GM13976 (cell line): ENCODE data around the gene CCT2.

Experiments
- DNase-seq: peaks from one replicate; pipeline ENCODE4 v3.0.0; 2012; ENCODE audit warnings: low spot score
- in situ Hi-C: fragments of 300-500 bp; cut with MboI; formaldehyde crosslinking; loops from one replicate; pipeline ENCODE4 v1.12.0; 2022; ENCODE audit warnings: low sequenced_read_pairs, mixed read lengths, inconsistent platforms; ENCODE audit not compliant: unreplicated experiment
- TF ChIP-seq, protein P1 (sequence below): IDR thresholded peaks from 2 replicates; pipeline ENCODE4 v1.5.1; 2012; ENCODE audit warnings: borderline replicate concordance, mild to moderate bottlenecking; ENCODE audit not compliant: insufficient read depth; ENCODE audit errors: extremely low read depth, missing control alignments, control extremely low read depth

The CCT2 gene

GRCh38 chr12:69569236-69569635 lies 16.0 kb upstream of the CCT2 start:
- in situ Hi-C loops = loop anchor here (25.0 kb wide), 1 partner anchor 182 kb away; no protein-coding TSS in a partner anchor
- TF ChIP-seq, protein P1, sequence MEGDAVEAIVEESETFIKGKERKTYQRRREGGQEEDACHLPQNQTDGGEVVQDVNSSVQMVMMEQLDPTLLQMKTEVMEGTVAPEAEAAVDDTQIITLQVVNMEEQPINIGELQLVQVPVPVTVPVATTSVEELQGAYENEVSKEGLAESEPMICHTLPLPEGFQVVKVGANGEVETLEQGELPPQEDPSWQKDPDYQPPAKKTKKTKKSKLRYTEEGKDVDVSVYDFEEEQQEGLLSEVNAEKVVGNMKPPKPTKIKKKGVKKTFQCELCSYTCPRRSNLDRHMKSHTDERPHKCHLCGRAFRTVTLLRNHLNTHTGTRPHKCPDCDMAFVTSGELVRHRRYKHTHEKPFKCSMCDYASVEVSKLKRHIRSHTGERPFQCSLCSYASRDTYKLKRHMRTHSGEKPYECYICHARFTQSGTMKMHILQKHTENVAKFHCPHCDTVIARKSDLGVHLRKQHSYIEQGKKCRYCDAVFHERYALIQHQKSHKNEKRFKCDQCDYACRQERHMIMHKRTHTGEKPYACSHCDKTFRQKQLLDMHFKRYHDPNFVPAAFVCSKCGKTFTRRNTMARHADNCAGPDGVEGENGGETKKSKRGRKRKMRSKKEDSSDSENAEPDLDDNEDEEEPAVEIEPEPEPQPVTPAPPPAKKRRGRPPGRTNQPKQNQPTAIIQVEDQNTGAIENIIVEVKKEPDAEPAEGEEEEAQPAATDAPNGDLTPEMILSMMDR = no peak

DNA sequence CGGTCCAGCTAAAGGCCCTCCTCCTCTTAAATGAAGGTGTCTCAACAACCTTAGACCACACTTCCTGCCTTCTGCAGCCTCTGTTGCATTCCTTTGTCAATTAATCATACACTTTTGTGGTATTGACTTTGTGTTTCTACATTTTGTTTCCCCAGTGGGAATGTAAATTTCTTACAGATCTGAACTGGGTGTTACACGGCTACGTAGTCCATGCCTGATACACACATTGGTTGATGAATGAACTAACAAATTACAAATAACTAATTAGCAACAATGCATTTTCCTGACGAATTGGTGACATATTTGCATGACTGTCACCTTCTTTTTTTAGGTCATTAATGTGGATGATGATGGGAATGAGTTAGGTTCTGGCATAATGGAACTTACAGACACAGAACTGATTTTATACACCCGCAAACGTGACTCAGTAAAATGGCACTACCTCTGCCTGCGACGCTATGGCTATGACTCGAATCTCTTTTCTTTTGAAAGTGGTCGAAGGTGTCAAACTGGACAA lies 15.2 kb upstream of the CCT2 start:
- DNase-seq = no peak
- in situ Hi-C loops = loop anchor here (25.0 kb wide), 1 partner anchor 183 kb away; no protein-coding TSS in a partner anchor
- TF ChIP-seq, protein P1 = no peak

More at GRCh38 chr12:69569236-69569635, 16.0 kb upstream of the CCT2 start:
- no peak for DNase-seq

GRCh38 chr12:69570545-69571399 lies 14.5 kb upstream of the CCT2 start:
- in situ Hi-C loops = loop anchor here (25.0 kb wide), 1 partner anchor 183 kb away; no protein-coding TSS in a partner anchor
- TF ChIP-seq, protein P1 = peak; percentile 58
- DNase-seq = peak; percentile 49

DNA sequence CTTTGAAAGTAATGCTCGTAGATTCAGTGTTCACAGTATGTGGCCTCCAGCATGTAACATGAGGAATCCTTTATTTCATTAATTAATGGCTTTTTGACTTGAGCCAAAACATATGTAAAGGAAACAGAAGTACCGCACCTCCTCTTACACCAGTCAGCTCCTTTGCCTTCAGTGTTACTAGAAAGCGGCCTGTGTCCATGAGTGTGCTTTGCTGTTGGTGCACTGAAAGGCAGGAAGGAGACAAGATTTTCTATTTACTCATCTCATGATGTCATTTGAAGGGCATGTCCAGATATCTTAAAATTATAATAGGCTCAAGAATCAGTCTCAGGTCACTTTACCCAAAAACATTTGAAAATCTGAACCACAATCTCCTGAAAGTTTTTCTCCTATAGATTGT lies 9.9 kb upstream of the CCT2 start:
- TF ChIP-seq, protein P1 = no peak
- in situ Hi-C loops = no loop called here
- DNase-seq = no peak

DNA sequence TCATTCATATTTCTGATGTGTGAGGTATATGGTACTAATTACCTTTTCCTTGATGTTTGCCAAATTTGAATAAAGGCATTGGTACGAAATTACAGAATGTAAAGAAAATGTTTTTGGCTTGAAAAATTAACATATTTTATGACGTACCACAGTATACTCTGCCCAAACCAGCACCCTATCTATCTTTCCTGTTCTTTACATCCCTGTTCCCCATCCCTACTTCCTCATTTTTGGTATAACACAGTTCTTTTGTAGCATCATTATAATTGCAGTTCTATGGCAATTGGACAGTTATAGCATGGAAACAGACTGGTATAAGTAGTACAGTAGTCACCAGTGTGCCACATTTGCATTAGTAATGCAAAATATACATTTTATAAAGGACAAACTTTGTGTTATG lies 7.0 kb upstream of the CCT2 start:
- TF ChIP-seq, protein P1 = no peak
- in situ Hi-C loops = no loop called here
- DNase-seq = no peak

DNA sequence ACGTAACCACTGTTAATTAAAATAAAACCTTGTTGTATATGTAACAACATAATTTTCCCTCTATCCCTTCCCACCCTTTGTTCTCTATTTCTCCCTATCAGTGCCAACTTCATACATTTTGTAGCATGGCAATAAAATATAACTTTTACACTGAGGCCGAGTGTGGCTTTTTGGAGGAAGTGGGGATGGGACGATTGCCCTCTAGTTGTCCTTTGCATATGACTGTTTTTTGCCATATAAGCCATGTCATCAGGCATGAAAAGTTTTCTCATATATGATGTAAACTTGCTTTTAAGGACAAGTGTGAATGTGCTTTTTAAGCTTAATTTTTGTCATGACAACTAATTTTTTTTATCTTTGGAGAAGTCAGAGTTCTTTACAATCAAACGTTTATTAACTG lies 6.2 kb upstream of the CCT2 start:
- in situ Hi-C loops = no loop called here

More for the DNA sequence above, 6.2 kb upstream of the CCT2 start:
- TF ChIP-seq, protein P1 = no peak
- DNase-seq = no peak
